HG03469 (cell line): ENCODE data around the gene CNIH3.

Experiments
- ATAC-seq: cut with Tn5 transposase; IDR thresholded peaks from one replicate; pipeline ENCODE4 v1.9.1; 2021; ENCODE audit warnings: mild to moderate bottlenecking, moderate library complexity, moderate number of reproducible peaks; ENCODE audit not compliant: unreplicated experiment

Gene CNIH3

DNA sequence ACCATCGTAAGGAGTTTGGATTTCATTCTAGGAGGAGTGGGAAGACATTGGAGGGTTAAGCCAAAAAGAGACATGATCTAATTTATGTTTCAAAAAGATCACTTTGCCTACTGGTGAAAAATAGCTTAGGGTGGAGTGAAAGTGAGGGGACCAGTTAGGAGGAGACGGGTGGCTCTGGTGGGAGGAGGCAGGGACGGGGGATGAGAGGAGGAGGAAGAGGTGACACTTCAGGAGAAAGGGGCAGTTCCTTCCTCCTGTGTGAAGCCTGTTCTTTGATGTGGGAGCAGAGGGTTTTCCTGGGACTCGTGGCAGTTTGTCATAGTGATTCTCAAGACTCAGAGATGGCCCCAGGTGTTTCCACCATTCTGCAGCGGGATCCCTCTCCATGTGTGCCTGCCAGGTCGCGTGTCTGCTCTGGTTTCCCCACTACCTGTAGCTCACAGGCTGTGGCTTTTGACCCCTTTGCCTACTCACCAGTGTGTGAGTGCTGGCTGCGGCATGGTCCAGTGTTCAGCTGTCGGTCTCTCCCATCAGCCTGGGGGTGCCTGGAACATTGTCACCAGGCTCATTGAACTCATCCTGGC is 102.4 kb downstream of the CNIH3 start:
- ATAC-seq, result no peak

DNA sequence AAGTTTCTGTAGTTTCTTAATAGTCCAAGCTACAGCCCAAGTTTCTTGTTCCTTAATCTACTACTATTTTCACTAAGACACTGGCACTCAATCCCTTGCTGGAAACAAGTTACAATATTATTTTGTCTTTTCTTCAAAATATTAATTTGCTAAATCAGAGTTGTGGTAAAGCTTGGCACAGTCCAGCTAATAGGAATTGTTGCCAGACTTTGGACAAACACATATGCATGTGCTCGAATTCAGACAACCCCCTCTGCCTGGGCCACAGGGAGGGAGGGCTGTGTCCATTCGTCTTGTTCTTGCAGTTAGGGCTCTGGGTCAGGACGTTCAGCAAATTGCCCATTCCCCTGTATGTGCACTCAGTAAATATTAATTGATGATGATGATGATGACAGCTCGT is 103.6 kb downstream of the CNIH3 start:
- no peak for ATAC-seq

DNA sequence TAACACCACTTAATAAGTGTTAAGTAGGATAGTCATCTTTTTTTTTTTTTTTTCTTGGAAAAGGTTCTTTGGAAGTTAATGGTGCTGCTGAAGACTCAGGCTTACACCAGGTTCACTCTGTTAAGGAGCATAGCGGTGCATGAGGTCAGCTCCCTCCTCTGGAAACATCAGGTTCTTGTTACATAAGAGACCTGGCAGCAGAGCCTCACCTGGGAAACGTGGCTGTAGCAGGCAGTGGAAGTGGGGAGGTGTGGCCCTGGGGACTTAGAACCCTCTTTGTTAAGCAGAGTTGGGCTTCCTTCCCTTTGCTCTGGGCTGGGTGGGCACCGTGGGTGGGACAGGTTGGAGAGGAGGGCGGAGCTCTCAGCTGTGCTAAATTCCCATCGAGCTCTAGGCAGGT is 104.1 kb downstream of the CNIH3 start:
- no peak for ATAC-seq

DNA sequence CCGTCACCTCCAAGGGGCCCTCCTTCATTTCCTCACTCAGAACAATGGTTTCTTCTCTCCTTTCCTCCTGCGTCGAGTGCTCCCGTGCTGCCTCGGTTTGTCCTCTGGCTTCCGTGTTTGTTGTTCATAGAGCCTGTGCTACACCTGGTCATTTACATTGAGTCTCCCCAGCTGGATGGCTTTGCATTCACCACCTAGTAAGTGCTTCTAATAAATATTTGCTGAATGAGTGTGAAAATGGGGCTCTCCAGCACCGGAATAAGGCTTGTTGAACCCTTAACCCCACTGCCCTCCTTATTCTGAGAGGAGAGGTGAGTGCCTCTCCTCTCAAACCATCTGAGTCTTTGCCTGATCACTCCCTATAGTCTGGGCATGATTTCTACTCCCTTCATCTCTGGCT is 104.9 kb downstream of the CNIH3 start:
- ATAC-seq, result no peak

DNA sequence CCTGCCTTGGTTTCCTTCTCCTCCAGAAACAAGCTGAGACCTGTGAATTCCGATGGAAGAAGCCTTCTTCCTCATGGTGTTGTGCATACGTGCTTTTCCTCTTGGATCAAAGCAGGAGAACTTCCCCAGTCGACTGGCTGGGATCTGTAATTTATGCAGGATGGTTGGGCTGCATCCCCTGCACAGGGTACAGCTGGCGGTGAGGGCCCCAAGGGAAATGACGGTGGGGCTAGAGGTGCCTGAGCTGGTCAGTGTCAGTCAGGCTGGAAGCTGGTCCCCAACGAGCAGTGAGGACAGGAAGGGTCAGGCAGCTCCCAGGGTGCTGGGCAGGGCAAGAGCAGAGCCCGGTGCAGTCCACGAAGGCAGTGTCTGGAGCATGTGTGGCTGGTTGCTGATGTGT is 106.7 kb downstream of the CNIH3 start:
- ATAC-seq, result no peak

- no peak for ATAC-seq
Measured at GRCh38 chr1:224724566-224724965, 108.4 kb downstream of the CNIH3 start.

- no peak for ATAC-seq
Measured at GRCh38 chr1:224726441-224727182, 110.5 kb downstream of the CNIH3 start.

GRCh38 chr1:224727351-224728289 is 111.5 kb downstream of the CNIH3 start:
- no peak for ATAC-seq

GRCh38 chr1:224730540-224730939 is 114.4 kb downstream of the CNIH3 start:
- no peak for ATAC-seq

DNA sequence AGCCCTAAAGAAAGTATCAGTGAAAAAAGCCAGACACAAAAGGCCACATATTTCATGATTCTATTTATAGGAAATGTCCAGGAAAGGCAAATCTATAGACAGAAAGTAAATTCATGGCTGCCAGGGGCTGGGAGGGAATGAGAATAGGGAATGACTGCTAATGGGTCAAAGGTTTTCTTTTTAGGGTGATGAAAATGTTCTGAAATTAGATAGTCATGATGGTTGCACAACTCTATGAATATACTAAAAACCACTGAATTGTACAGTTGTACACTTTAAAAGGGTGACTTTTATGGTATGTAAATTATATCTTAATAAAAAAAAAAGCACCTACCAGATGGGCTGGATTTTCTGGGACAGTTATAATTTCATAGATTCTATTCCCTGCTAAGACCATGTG is 114.8 kb downstream of the CNIH3 start:
- no peak for ATAC-seq

DNA sequence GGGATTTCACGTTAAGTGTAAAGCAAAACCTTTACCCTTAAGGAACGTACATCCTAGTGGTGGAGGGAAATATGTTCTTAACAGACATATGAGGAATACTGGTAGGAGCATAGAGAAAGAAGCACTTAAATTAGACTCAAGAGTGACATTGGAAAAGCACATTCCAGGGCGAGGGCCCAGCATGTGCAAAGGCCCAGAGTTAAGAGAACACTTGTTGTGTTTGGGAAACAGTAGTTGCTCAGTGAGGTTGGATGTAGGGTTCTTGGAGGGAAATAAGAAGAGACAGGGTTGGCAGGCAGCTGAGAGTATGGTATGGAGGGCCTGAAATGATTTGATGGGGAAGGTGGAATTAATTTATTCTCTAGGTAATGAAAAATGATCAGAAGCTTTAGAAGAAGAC is 115.5 kb downstream of the CNIH3 start:
- no peak for ATAC-seq

DNA sequence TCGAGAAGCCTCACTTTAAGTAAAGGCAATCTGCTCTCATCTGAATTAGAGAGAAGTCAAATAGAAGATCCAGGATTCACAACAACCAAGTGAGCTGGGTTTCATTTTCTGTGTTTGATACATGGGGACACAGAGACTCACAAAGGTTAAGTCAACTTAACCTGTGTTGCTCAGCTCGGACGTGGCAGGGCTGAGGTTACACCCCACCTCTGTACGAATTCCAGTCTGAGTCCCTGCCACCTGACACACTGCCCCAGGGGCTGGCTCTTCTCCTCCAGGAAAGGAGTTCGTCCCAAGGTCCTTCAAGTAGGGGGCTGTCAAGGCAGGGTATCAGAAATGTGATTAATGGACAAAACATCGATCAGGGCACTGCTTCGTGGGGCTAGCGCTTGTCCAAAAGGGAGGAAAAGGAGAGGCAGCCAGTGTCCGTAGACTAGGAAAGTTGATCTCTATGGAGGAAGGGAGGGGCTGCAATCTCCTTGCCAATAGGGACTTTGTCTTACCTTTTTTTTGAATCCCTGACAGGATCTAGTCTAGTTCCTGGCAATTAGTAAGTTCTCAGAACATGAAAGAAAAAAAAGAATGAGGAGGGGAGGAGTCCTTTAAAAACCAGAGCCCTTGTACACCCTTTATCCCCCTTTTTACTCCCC is 116.4 kb downstream of the CNIH3 start:
- ATAC-seq, result no peak

DNA sequence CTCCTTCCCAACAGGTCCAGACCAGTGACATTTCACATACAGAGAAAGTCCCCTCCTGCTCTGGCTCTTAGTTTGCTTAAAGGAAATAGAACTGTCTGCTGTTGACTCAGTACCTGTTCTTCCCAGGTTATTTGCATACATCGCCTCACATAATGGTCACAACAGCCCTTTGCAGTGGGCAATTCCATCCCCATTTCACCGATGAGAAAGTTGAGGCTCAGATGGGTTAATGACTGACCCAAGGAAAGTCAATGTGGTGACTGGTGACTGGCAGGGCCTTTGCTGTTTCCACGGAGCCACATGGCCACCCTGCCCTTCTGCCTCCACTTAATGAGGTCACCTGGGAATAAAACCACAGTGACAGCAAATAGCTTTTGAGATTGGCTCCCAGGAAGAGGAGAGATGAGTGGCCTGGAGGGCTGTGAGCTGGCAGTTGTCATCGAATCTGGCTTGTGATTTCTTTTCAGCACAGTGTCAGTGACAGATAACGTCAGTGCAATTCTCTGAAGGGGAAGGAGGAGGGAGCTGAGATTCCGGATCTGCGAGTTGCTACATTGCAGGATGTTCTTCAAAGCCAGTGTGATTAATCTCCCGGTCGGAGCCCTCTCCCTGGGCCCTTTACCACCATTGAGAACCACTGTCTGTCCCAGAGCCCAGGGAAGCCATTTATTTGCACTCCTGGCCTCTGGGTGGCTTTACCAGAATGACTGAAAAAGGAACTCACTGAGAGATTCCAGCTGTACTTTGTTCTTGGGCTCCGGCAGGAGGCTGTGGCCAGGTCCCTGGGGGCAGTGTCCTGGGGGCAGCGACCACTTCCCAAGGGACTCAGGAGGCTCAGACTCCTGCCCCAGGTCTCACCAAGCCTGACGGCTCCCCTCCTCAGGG is 117.2 kb downstream of the CNIH3 start:
- ATAC-seq, result peak; percentile 39

DNA sequence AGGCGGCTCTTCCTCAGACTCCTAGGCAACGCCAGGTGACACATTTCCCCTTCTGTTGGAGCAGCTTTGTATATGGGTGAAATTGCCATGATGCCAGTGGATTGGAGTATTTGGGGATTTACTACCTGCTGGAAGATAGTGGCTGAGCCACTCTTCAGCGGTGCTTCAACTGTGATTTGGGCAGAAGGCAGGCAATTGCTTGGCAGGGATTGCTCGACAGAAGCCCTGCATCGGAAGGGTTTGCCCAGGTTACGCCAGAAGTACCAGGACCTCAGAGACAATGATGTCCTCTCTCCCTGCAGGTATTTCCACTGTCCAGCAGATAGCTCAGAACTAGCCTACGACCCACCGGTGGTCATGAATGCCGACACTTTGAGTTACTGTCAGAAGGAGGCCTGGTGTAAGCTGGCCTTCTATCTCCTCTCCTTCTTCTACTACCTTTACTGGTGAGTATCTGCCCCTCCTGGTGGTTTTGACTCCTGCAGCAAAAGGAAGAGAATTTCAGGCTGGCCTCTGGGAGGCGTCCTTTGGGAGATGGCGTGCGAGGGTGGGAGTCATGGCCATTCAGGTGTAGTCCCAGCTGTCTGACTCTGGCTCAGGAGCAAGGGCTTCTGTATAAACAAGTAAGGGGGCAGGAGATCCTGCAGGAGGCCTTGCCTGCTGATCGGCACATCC is 118.3 kb downstream of the CNIH3 start:
- no peak for ATAC-seq

DNA sequence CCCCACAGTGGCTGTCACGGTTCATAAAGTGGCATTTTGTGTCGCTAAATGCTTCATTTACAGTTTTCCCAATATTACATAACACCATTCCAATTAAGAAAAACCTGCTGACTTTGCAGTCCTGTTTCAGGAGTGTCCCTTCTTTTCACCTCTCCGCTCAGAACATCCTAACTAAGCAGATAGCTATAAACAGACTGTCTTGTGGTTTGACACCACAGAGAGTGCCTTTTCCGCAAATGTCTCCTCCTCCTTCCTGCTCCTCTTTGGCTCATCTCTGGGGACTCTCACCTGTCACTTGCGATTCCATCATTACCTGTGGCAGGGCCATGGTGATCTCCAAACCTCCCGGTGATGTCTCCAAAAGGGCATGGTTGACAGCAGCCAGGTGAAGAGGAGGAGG is 119.0 kb downstream of the CNIH3 start:
- no peak for ATAC-seq

- ATAC-seq, result peak; percentile 47
Measured at GRCh38 chr1:224736619-224737352, 120.7 kb downstream of the CNIH3 start.

DNA sequence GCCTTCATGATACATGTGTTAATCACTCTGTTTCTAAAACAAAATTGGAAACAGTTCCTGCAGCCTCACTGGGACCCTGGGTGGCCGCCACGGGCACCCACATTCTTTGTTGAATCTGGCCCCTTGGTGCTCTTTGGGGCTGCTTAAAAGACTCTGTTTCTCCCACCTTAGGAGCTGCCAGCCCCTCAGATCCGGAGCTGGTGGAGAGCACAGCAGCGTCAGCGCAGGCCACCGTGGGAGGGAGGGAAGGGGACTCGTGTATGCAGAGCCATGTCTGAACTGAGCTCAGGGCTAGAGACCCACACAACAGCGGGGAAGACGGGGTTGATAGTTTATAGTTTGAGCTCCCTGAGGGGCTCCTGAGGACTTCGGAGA is 121.2 kb downstream of the CNIH3 start:
- no peak for ATAC-seq

DNA sequence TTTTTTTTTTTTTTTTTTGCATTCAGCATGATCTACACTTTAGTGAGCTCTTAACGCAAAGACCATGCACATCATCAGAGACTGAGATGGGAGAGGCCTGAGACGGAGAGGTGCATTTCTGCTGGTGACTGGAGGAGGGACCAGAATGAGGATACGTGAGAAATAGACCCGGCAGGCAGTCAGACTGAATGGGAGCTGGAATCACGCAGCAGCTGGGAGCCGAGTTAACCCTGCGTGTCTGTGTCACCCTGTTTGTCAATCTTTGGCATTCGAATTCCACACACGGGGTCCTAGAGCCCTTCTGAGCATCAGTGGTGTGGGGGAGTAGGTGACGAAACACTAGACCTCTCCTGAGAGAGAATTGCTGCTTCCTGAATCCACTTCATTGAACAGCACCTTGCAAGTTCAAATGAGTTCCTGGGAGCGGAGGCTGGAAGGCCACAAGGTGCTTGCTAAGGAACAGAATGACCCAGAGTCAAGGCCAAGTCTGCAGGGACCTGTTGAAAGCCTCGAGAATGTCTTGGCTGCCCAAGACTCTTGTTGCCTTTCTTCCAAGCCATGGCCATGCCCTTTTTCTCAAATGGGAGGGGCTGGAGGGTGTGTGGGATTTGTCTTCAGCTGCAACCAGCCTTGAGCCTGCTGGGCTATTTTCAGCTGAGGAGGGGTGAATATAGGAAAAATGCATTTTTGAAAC is 123.3 kb downstream of the CNIH3 start:
- no peak for ATAC-seq
